H9 (cell line): ENCODE results near the gene BHLHA15. TPM values are rescaled to one million over a fixed set of nuclear protein-coding genes. Genes with fewer than 3 reads are reported as not detected.

Experiments
- DNase-seq: peaks from one replicate; pipeline ENCODE4 v3.0.0-alpha.2; 2017
- H2AFZ ChIP-seq: one replicate; pipeline ENCODE4 v1.6.1; 2013; ENCODE audit warnings: mild to moderate bottlenecking, low read length, control low read depth, moderate library complexity
- H2AK5ac ChIP-seq: 2 replicates; pipeline ENCODE4 v1.6.1; 2013; ENCODE audit warnings: low read length, control low read depth, mixed read lengths; ENCODE audit not compliant: insufficient read length
- H2BK120ac ChIP-seq: one replicate; pipeline ENCODE4 v1.6.1; 2013; ENCODE audit warnings: low read depth, mild to moderate bottlenecking, low read length, control low read depth, inconsistent platforms; ENCODE audit not compliant: poor library complexity, severe bottlenecking
- H2BK12ac ChIP-seq: 2 replicates; pipeline ENCODE4 v1.6.1; 2013; ENCODE audit warnings: low read length, control low read depth, mixed read lengths, low read depth; ENCODE audit not compliant: insufficient read length
- H2BK15ac ChIP-seq: 2 replicates; pipeline ENCODE4 v1.6.1; 2013; ENCODE audit warnings: low read depth, low read length, control low read depth
- H2BK20ac ChIP-seq: one replicate; pipeline ENCODE4 v1.6.1; 2013; ENCODE audit warnings: low read depth, mild to moderate bottlenecking, low read length, control low read depth, inconsistent platforms; ENCODE audit not compliant: poor library complexity, severe bottlenecking
- H2BK5ac ChIP-seq: 2 replicates; pipeline ENCODE4 v1.6.1; 2013; ENCODE audit warnings: low read length, control low read depth, mixed read lengths; ENCODE audit not compliant: insufficient read length
- H3K14ac ChIP-seq: 2 replicates; pipeline ENCODE4 v1.6.1; 2013; ENCODE audit warnings: low read length, control low read depth; ENCODE audit not compliant: insufficient read depth
- H3K18ac ChIP-seq: 2 replicates; pipeline ENCODE4 v1.6.1; 2013; ENCODE audit warnings: low read depth, mild to moderate bottlenecking, mixed read lengths, low read length, control low read depth; ENCODE audit not compliant: insufficient read length
- H3K23ac ChIP-seq: 2 replicates; pipeline ENCODE4 v1.6.1; 2013; ENCODE audit warnings: low read length, control low read depth, mixed read lengths, low read depth; ENCODE audit not compliant: insufficient read length
- H3K23me2 ChIP-seq: 2 replicates; pipeline ENCODE4 v1.6.1; 2013; ENCODE audit warnings: low read depth, mild to moderate bottlenecking, mixed read lengths, low read length, control low read depth; ENCODE audit not compliant: insufficient read length, poor library complexity, severe bottlenecking
- H3K27ac ChIP-seq: 2 replicates; pipeline ENCODE4 v1.5.1; 2013; ENCODE audit warnings: low read length, control low read depth, mixed read lengths, low read depth; ENCODE audit not compliant: insufficient read length
- H3K27me3 ChIP-seq: 2 replicates; pipeline ENCODE4 v1.6.1; 2013; ENCODE audit warnings: low read length, control low read depth, inconsistent platforms; ENCODE audit not compliant: insufficient read depth
- H3K4ac ChIP-seq: 2 replicates; pipeline ENCODE4 v1.6.1; 2013; ENCODE audit warnings: low read depth, mild to moderate bottlenecking, control low read depth, inconsistent platforms, low read length, moderate library complexity
- H3K4me1 ChIP-seq: 2 replicates; pipeline ENCODE4 v1.6.1; 2013; ENCODE audit warnings: low read length, control low read depth, inconsistent platforms; ENCODE audit not compliant: insufficient read depth
- H3K4me2 ChIP-seq: 2 replicates; pipeline ENCODE4 v1.6.1; 2013; ENCODE audit warnings: low read length, control low read depth, mixed read lengths; ENCODE audit not compliant: insufficient read length, insufficient read depth
- H3K56ac ChIP-seq: 2 replicates; pipeline ENCODE4 v1.6.1; 2013; ENCODE audit warnings: low read depth, mild to moderate bottlenecking, mixed read lengths, low read length, control low read depth; ENCODE audit not compliant: insufficient read length
- H3K79me1 ChIP-seq: 2 replicates; pipeline ENCODE4 v1.6.1; 2013; ENCODE audit warnings: low read depth, mild to moderate bottlenecking, moderate library complexity, low read length, control low read depth, inconsistent platforms; ENCODE audit not compliant: insufficient read depth, poor library complexity, severe bottlenecking
- H3K79me2 ChIP-seq: 2 replicates; pipeline ENCODE4 v1.6.1; 2013; ENCODE audit warnings: low read length, control low read depth, inconsistent platforms; ENCODE audit not compliant: insufficient read depth
- H3K9ac ChIP-seq: 2 replicates; pipeline ENCODE4 v1.6.1; 2013; ENCODE audit warnings: low read length, control low read depth, mixed read lengths; ENCODE audit not compliant: insufficient read length; ENCODE audit errors: extremely low read depth
- H3K9me3 ChIP-seq: one replicate; pipeline ENCODE4 v1.6.1; 2013; ENCODE audit warnings: low read depth, low read length, inconsistent platforms; ENCODE audit not compliant: control insufficient read depth
- H3T11ph ChIP-seq: one replicate; pipeline ENCODE4 v1.6.1; 2013; ENCODE audit warnings: mild to moderate bottlenecking, low read length, control low read depth, inconsistent platforms
- H4K20me1 ChIP-seq: one replicate; pipeline ENCODE4 v1.6.1; 2013; ENCODE audit not compliant: control insufficient read depth, insufficient read length, insufficient read depth
- H4K5ac ChIP-seq: 2 replicates; pipeline ENCODE4 v1.6.1; 2013; ENCODE audit warnings: low read depth, mild to moderate bottlenecking, mixed read lengths, low read length, control low read depth; ENCODE audit not compliant: insufficient read length
- H4K8ac ChIP-seq: replicated peaks from 2 replicates; pipeline ENCODE4 v1.6.1; 2013; ENCODE audit warnings: low read length, control low read depth, mixed read lengths, low read depth; ENCODE audit not compliant: insufficient read length
- H4K91ac ChIP-seq: 2 replicates; pipeline ENCODE4 v1.6.1; 2013; ENCODE audit warnings: low read depth, mild to moderate bottlenecking, moderate library complexity, mixed read lengths, low read length, control low read depth; ENCODE audit not compliant: insufficient read length
- H3K27ac Mint-ChIP-seq, 3 experiments: 2 replicates in 2 of 3; 3 replicates in 1 of 3; pipeline ENCODE4 v1.8.0; 2020 to 2021; ENCODE audit warnings: mixed read lengths in 3 of 3, mild to moderate bottlenecking in 1 of 3, moderate library complexity in 1 of 3
- H3K27me3 Mint-ChIP-seq: 2 replicates; pipeline ENCODE4 v1.8.0; 2021; ENCODE audit warnings: low read depth, mild to moderate bottlenecking, moderate library complexity, mixed read lengths
- H3K36me3 Mint-ChIP-seq, 3 experiments: 2 replicates in 2 of 3; 3 replicates in 1 of 3; pipeline ENCODE4 v1.8.0; 2020 to 2021; ENCODE audit warnings: low read depth in 3 of 3, mixed read lengths in 3 of 3; ENCODE audit not compliant: insufficient read depth in 1 of 3
- H3K4me1 Mint-ChIP-seq, 2 experiments: 2 replicates each; pipeline ENCODE4 v1.8.0; 2020; ENCODE audit warnings: mixed read lengths in 2 of 2
- H3K4me3 Mint-ChIP-seq, 2 experiments: 2 replicates in 1 of 2; 3 replicates in 1 of 2; pipeline ENCODE4 v1.8.0; 2020 to 2021; ENCODE audit warnings: mild to moderate bottlenecking in 2 of 2, mixed read lengths in 2 of 2, moderate library complexity in 1 of 2
- H3K9me3 Mint-ChIP-seq, 2 experiments: 2 replicates in 1 of 2; 3 replicates in 1 of 2; pipeline ENCODE4 v1.8.0; 2020; ENCODE audit warnings: mild to moderate bottlenecking in 2 of 2, mixed read lengths in 2 of 2, moderate library complexity in 1 of 2
- WGBS: extraction: QIAGEN DNeasy Blood & Tissue Kit; methylation state at CpG from one replicate; pipeline ENCODE4 v1.1.7; 2013; ENCODE audit warnings: missing lambda C conversion rate, low lambda C conversion rate, mixed read lengths; ENCODE audit not compliant: insufficient read length; ENCODE audit errors: extremely low coverage; 5-methylcytosine and 5-hydroxymethylcytosine counted together
- total RNA-seq: library from RNA; stranded (reverse); gene quantifications from 2 replicates; pipeline ENCODE4 v1.2.1, GENCODE V29; 2021
- TF ChIP-seq, protein P1 (sequence below): fragments of 200-600 bp; sonication (generic); conservative IDR thresholded peaks from 3 replicates; pipeline ENCODE4 v1.8.0; 2021; ENCODE audit warnings: antibody characterized with exemption, mild to moderate bottlenecking

The BHLHA15 gene
- total RNA-seq, 1 experiment from 2014 or later: 1.4 TPM

DNA sequence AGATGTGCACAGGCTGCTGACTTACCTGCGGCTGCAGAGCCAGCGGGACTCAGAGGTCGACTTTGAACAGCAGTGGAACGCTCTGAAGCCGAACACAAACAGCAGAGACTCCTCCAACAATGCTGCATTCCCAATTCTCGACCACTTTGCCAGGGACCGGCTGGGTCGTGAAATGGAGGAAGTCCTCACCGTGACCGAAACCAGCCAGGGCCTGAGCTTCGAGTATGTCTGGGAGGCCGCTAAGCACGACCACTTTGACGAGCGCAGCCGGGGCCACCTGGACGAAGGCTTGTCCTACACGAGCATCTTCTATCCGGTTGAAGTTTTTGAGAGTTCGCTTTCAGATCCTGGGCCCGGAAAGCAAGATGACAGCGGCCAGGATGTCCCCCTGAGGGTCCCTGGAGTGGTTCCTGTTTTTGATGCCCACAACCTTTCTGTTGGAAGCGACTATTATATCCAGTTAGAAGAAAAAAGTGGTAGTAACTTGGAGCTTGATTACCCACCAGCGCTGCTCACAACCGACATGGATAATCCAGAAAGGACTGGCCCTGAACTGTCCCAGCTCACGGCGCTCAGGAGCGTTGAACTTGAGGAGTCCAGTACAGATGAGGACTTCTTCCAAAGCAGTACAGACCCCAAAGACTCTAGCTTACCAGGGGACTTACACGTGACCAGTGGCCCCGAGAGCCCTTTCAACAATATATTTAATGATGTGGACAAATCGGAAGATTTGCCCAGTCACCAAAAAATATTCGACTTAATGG lies 19.4 kb upstream of the BHLHA15 start:
- H2AK5ac ChIP-seq: no peak overlapping the region
- no peak overlapping the region for H3K9ac ChIP-seq
- no peaks in the 10 kb centered on the region for H3K79me2 ChIP-seq
- H3K4ac ChIP-seq: no peak overlapping the region
- no peaks in the 10 kb centered on the region for H3K27me3 Mint-ChIP-seq
- H3K9me3 ChIP-seq: no peaks in the 10 kb centered on the region
- H3K4me3 Mint-ChIP-seq: no peak overlapping the region
- no peak overlapping the region for H2BK15ac ChIP-seq
- H3K27ac Mint-ChIP-seq: 0 out of 7 replicates have a peak overlapping the region, but pooled peaks of 1 of the 3 experiments have one; percentile 28
- no peak overlapping the region for H3K4me2 ChIP-seq
- no peak overlapping the region for H2BK12ac ChIP-seq
- no peak overlapping the region for H2BK20ac ChIP-seq
- no peak overlapping the region for H3K14ac ChIP-seq
- no peaks in the 10 kb centered on the region for H3K4me1 Mint-ChIP-seq
- H3K36me3 Mint-ChIP-seq: peaks cover 24 to 75% (median 56%) of the 10 kb centered on the region in 3 experiments; a peak in 6 of 7 replicates
- H3T11ph ChIP-seq: no peak overlapping the region
- no peaks in the 10 kb centered on the region for H4K20me1 ChIP-seq
- no peak overlapping the region for H3K23ac ChIP-seq
- no peak overlapping the region for H4K5ac ChIP-seq
- H3K79me1 ChIP-seq: no peaks in the 10 kb centered on the region
- H2BK120ac ChIP-seq: no peak overlapping the region
- DNase-seq: no peak
- H4K8ac ChIP-seq: no peak overlapping the region
- H3K9me3 Mint-ChIP-seq: no peaks in the 10 kb centered on the region
- H2AFZ ChIP-seq: no peak overlapping the region
- no peak overlapping the region for H3K27ac ChIP-seq
- H3K27me3 ChIP-seq: no peaks in the 10 kb centered on the region
- no peaks in the 10 kb centered on the region for H3K23me2 ChIP-seq
- H2BK5ac ChIP-seq: no peak overlapping the region
- no peak overlapping the region for H3K56ac ChIP-seq
- TF ChIP-seq, protein P1, sequence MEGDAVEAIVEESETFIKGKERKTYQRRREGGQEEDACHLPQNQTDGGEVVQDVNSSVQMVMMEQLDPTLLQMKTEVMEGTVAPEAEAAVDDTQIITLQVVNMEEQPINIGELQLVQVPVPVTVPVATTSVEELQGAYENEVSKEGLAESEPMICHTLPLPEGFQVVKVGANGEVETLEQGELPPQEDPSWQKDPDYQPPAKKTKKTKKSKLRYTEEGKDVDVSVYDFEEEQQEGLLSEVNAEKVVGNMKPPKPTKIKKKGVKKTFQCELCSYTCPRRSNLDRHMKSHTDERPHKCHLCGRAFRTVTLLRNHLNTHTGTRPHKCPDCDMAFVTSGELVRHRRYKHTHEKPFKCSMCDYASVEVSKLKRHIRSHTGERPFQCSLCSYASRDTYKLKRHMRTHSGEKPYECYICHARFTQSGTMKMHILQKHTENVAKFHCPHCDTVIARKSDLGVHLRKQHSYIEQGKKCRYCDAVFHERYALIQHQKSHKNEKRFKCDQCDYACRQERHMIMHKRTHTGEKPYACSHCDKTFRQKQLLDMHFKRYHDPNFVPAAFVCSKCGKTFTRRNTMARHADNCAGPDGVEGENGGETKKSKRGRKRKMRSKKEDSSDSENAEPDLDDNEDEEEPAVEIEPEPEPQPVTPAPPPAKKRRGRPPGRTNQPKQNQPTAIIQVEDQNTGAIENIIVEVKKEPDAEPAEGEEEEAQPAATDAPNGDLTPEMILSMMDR: no peak
- H4K91ac ChIP-seq: no peak overlapping the region
- no CpG with 5 or more reads among the region's 32 CpGs for WGBS
- no peak overlapping the region for H3K18ac ChIP-seq
- H3K4me1 ChIP-seq: no peaks in the 10 kb centered on the region
